ENCODE measurements around the gene BRD9.

The BRD9 gene

GRCh38 chr5:878125-878524, 14.5 kb downstream of the BRD9 start:
- FAIRE-seq, result no peak

GRCh38 chr5:876398-877365, 15.9 kb downstream of the BRD9 start:
- no peak for FAIRE-seq

GRCh38 chr5:875931-876330, 16.7 kb downstream of the BRD9 start:
- FAIRE-seq, result no peak

GRCh38 chr5:873328-873727, 19.3 kb downstream of the BRD9 start:
- no peak for FAIRE-seq

GRCh38 chr5:872301-872700, 20.3 kb downstream of the BRD9 start:
- FAIRE-seq, result no peak

- FAIRE-seq, result no peak
Observed at GRCh38 chr5:871596-872298, 20.9 kb downstream of the BRD9 start.

GRCh38 chr5:870956-871355, 21.6 kb downstream of the BRD9 start:
- FAIRE-seq, result no peak

GRCh38 chr5:868428-869135, 24.0 kb downstream of the BRD9 start:
- FAIRE-seq, result no peak

- no peak for FAIRE-seq
Observed at GRCh38 chr5:867300-867870, 25.2 kb downstream of the BRD9 start.

GRCh38 chr5:865771-866170, 26.8 kb downstream of the BRD9 start:
- FAIRE-seq, result no peak

- no peak for FAIRE-seq
Observed at GRCh38 chr5:865168-865521, 27.5 kb downstream of the BRD9 start.

GRCh38 chr5:864492-865167, 28.0 kb downstream of the BRD9 start:
- no peak for FAIRE-seq

GRCh38 chr5:863244-863805, 29.3 kb downstream of the BRD9 start:
- no peak for FAIRE-seq

- no peak for FAIRE-seq
Observed at GRCh38 chr5:862367-863243, 30.0 kb downstream of the BRD9 start.

GRCh38 chr5:861442-862366, 30.9 kb downstream of the BRD9 start:
- FAIRE-seq, result no peak

GRCh38 chr5:860506-861150, 32.0 kb downstream of the BRD9 start:
- FAIRE-seq, result no peak

GRCh38 chr5:859798-860296, 32.8 kb downstream of the BRD9 start:
- no peak for FAIRE-seq

GRCh38 chr5:859391-859790, 33.2 kb downstream of the BRD9 start:
- no peak for FAIRE-seq

GRCh38 chr5:858726-859125, 33.9 kb downstream of the BRD9 start:
- no peak for FAIRE-seq
